GM21619 (cell line): ENCODE data around the gene HPCAL1.

Experiments
- ATAC-seq: cut with Tn5 transposase; IDR thresholded peaks from one replicate; pipeline ENCODE4 v1.9.1; 2021; ENCODE audit not compliant: unreplicated experiment

HPCAL1 gene

GRCh38 chr2:10269291-10269690 is 33.4 kb upstream of the HPCAL1 start:
- ATAC-seq = no peak

- ATAC-seq = no peak
Measured at GRCh38 chr2:10269711-10270610, 32.7 kb upstream of the HPCAL1 start.

GRCh38 chr2:10271509-10271908 is 31.2 kb upstream of the HPCAL1 start:
- no peak for ATAC-seq

GRCh38 chr2:10271946-10272345 is 30.8 kb upstream of the HPCAL1 start:
- no peak for ATAC-seq

GRCh38 chr2:10272464-10272863 is 30.2 kb upstream of the HPCAL1 start:
- no peak for ATAC-seq

- ATAC-seq = no peak
Measured at GRCh38 chr2:10273215-10274175, 29.2 kb upstream of the HPCAL1 start.

- ATAC-seq = no peak
Measured at GRCh38 chr2:10274376-10274775, 28.3 kb upstream of the HPCAL1 start.

- no peak for ATAC-seq
Measured at GRCh38 chr2:10274983-10275802, 27.5 kb upstream of the HPCAL1 start.

- no peak for ATAC-seq
Measured at GRCh38 chr2:10276481-10277292, 26.0 kb upstream of the HPCAL1 start.

GRCh38 chr2:10277293-10278028 is 25.2 kb upstream of the HPCAL1 start:
- ATAC-seq = no peak

- ATAC-seq = no peak
Measured at GRCh38 chr2:10278029-10278762, 24.5 kb upstream of the HPCAL1 start.

- ATAC-seq = no peak
Measured at GRCh38 chr2:10278763-10279471, 23.8 kb upstream of the HPCAL1 start.

- ATAC-seq = no peak
Measured at GRCh38 chr2:10279472-10279870, 23.2 kb upstream of the HPCAL1 start.

GRCh38 chr2:10279946-10280463 is 22.7 kb upstream of the HPCAL1 start:
- no peak for ATAC-seq

- ATAC-seq = no peak
Measured at GRCh38 chr2:10281891-10282290, 20.8 kb upstream of the HPCAL1 start.

- no peak for ATAC-seq
Measured at GRCh38 chr2:10282611-10283105, 20.0 kb upstream of the HPCAL1 start.
